Femur (tissue), 1 donor: ENCODE results near the gene IQCM.
"Not testable (repeated sequence)": the region's sequence is repeated elsewhere in the genome, so short reads cannot be mapped to it uniquely, and the experiment has no call there.

Experiments used
- DNase-seq: peaks from one replicate; pipeline ENCODE4 v3.0.0-alpha.2; 2017

The IQCM gene

GRCh38 chr4:149426461-149426860, 389.2 kb downstream of the IQCM start:
- DNase-seq = no peak

- DNase-seq = peak; percentile 32
Observed at GRCh38 chr4:149409555-149409962, 406.1 kb downstream of the IQCM start.

GRCh38 chr4:149409146-149409545, 406.5 kb downstream of the IQCM start:
- DNase-seq = peak; percentile 17

GRCh38 chr4:149404143-149404542, 411.5 kb downstream of the IQCM start:
- DNase-seq = no peak

GRCh38 chr4:149403081-149403480, 412.6 kb downstream of the IQCM start:
- no peak for DNase-seq

- no peak for DNase-seq
Observed at GRCh38 chr4:149398993-149399392, 416.6 kb downstream of the IQCM start.

GRCh38 chr4:149370785-149371420, 444.7 kb downstream of the IQCM start:
- no peak for DNase-seq

GRCh38 chr4:149370002-149370401, 445.6 kb downstream of the IQCM start:
- DNase-seq = no peak

GRCh38 chr4:149353241-149353640, 462.4 kb downstream of the IQCM start:
- DNase-seq = no peak

GRCh38 chr4:149349541-149349940, 466.1 kb downstream of the IQCM start:
- no peak for DNase-seq

GRCh38 chr4:149347139-149347538, 468.5 kb downstream of the IQCM start:
- DNase-seq = no peak

GRCh38 chr4:149345424-149345823, 470.2 kb downstream of the IQCM start:
- DNase-seq = no peak

- no peak for DNase-seq
Observed at GRCh38 chr4:149344436-149344835, 471.2 kb downstream of the IQCM start.

GRCh38 chr4:149343614-149344013, 472.0 kb downstream of the IQCM start:
- no peak for DNase-seq

GRCh38 chr4:149341117-149341516, 474.5 kb downstream of the IQCM start:
- DNase-seq = not testable (repeated sequence)

- no peak for DNase-seq
Observed at GRCh38 chr4:149328161-149328560, 487.5 kb downstream of the IQCM start.

- no peak for DNase-seq
Observed at GRCh38 chr4:149322203-149322602, 493.4 kb downstream of the IQCM start.

GRCh38 chr4:149321438-149321837, 494.2 kb downstream of the IQCM start:
- DNase-seq = no peak

- no peak for DNase-seq
Observed at GRCh38 chr4:149311076-149311475, 504.6 kb downstream of the IQCM start.

- DNase-seq = no peak
Observed at GRCh38 chr4:149306537-149306936, 509.1 kb downstream of the IQCM start.
